H1 (cell line): Measurements from ENCODE around the gene R3HDM4. TPM values are rescaled to one million over a fixed set of nuclear protein-coding genes. Genes with fewer than 3 reads are reported as not detected.

Experiments
- EP300 ChIP-seq, 2 experiments: IDR thresholded peaks; 1 replicate in 1 of 2; 2 replicates in 1 of 2; pipeline ENCODE4 v1.6.1; 2011 to 2012; ENCODE audit warnings: low read depth in 2 of 2, low read length in 2 of 2, mild to moderate bottlenecking in 2 of 2, borderline replicate concordance in 1 of 2, inconsistent platforms in 1 of 2, moderate library complexity in 1 of 2
- GABPA ChIP-seq: IDR thresholded peaks from 2 replicates; pipeline ENCODE4 v1.6.1; 2011; ENCODE audit warnings: mild to moderate bottlenecking, low read length, moderate library complexity, borderline replicate concordance; ENCODE audit not compliant: insufficient read depth
- RNF2 ChIP-seq: fragments of 200-900, 300-1000 bp; sonication (generic); IDR thresholded peaks from 2 replicates; pipeline ENCODE4 v1.7.1; 2016; ENCODE audit warnings: borderline replicate concordance, low read depth, mild to moderate bottlenecking, antibody characterized with exemption, low read length; ENCODE audit not compliant: poor library complexity, severe bottlenecking; ENCODE audit errors: missing control alignments
- USF2 ChIP-seq: IDR thresholded peaks from 2 replicates; pipeline ENCODE4 v1.6.1; 2011; ENCODE audit warnings: low read length, improper control_type of control experiment
- polyA plus RNA-seq, 7 experiments: library from polyadenylated mRNA; depleted of rRNA in 3 of 7; stranded (reverse) in 5 of 7; unstranded in 2 of 7; fragments of >200 nt in 5 of 7; fragments of 200-250 nt in 2 of 7; gene quantifications; 1 replicate in 5 of 7; 2 replicates in 1 of 7; 4 replicates in 1 of 7; pipeline versions ENCODE4 v1.2.1 to v1.2.3, GENCODE V29; 2011 to 2013; ENCODE audit warnings: missing spikeins in 2 of 7, mixed read lengths in 2 of 7
- total RNA-seq: library from RNA; stranded (reverse); fragmentation: NEBNext Ultra II Directional; extraction: Animal tissue kit (Norgen Biotek cat#: 25700); gene quantifications from 2 replicates; pipeline ENCODE4 v1.2.1, GENCODE V29; 2021

Gene R3HDM4
- total and polyA plus RNA-seq, 2 of the 8 experiments (the other 6 are each of a cell fraction or from before 2014, with no cell fraction given): 76.8 to 102 TPM

GRCh38 chr19:904545-904944 is 8.5 kb downstream of the R3HDM4 start (continued):
- TF ChIP-seq EP300 (IDR thresholded peaks at IDR 0.05; ENCODE audit: borderline replicate concordance in 1 of 2, low read depth in 2 of 2, low read length in 2 of 2): no peak
- no peak for TF ChIP-seq RNF2
- no peak for TF ChIP-seq USF2
- TF ChIP-seq GABPA: no peak
